Thoracic aorta (tissue), 2 donors: ENCODE measurements around the gene HMCN1. TPM values are rescaled to one million over a fixed set of nuclear protein-coding genes. Genes with fewer than 3 reads are reported as not detected.
"Not testable (repeated sequence)": the region's sequence is repeated elsewhere in the genome, so short reads cannot be mapped to it uniquely, and the experiment has no call there.

Experiments used
- ATAC-seq: fragments of 150-250 bp; one replicate; pipeline ENCODE4 v1.8.0; 2017; ENCODE audit warnings: low read depth; ENCODE audit not compliant: insufficient number of reproducible peaks, low FRiP score
- DNase-seq: peaks from one replicate; pipeline ENCODE4 v3.0.0-alpha.2; 2020; ENCODE audit warnings: low spot score
- H3K27ac ChIP-seq, 2 donors: fragments of 200-600 bp; sonication (generic); 1 replicate in 1 of 2; 2 replicates in 1 of 2; pipeline ENCODE4 v1.5.1; 2016; ENCODE audit warnings: mild to moderate bottlenecking in 2 of 2, moderate library complexity in 2 of 2
- H3K27me3 ChIP-seq: fragments of 200-600 bp; sonication (generic); replicated peaks from 2 replicates; pipeline ENCODE4 v1.6.0; 2016; ENCODE audit warnings: mild to moderate bottlenecking; ENCODE audit not compliant: insufficient read depth
- H3K36me3 ChIP-seq: fragments of 200-600 bp; sonication (generic); one replicate; pipeline ENCODE4 v1.5.1; 2016
- H3K4me1 ChIP-seq, 2 donors: fragments of 200-600 bp; sonication (generic); 1 replicate in 1 of 2; 2 replicates in 1 of 2; pipeline versions ENCODE4 v1.5.1 to v1.6.0; 2016; ENCODE audit warnings: low read depth in 2 of 2, mild to moderate bottlenecking in 1 of 2; ENCODE audit not compliant: control insufficient read depth in 1 of 2
- H3K4me3 ChIP-seq: fragments of 200-600 bp; sonication (generic); 2 replicates; pipeline ENCODE4 v1.5.1; 2016; ENCODE audit warnings: mild to moderate bottlenecking
- H3K9me3 ChIP-seq: fragments of 200-600 bp; sonication (generic); 2 replicates; pipeline ENCODE4 v1.5.1; 2016
- CTCF ChIP-seq: fragments of 200-600 bp; sonication (generic); IDR thresholded peaks from one replicate; pipeline ENCODE4 v1.5.1; 2019; ENCODE audit warnings: antibody characterized with exemption
- total RNA-seq, 2 donors: library from RNA; depleted of rRNA; stranded (reverse); fragments of >200 nt; gene quantifications; one replicate each; pipeline versions ENCODE4 v1.1.0 to v1.2.3, GENCODE V29; 2016

Gene HMCN1
- total RNA-seq, 2 donors from 2014 or later = 142 to 191 TPM

GRCh38 chr1:185775501-185775900, 41.3 kb downstream of the HMCN1 start:
- Histone ChIP-seq H3K9me3 (no peaks in the 10 kb centered on the region), H3K4me3 (no peak overlapping the region), H3K27ac (no peak overlapping the region), H3K36me3 (no peaks in the 10 kb centered on the region), H3K27me3 (no peaks in the 10 kb centered on the region), H3K4me1 (peaks cover 0 to 18% of the 10 kb centered on the region in 2 donors)
- DNase-seq (no peak), ATAC-seq (no peak)
- TF ChIP-seq CTCF = no peak

- H3K9me3 ChIP-seq = no peaks in the 10 kb centered on the region
These were observed 42.3 kb downstream of the HMCN1 start for GRCh38 chr1:185776522-185776921.

GRCh38 chr1:185783860-185784259, 49.7 kb downstream of the HMCN1 start:
- H3K36me3 ChIP-seq, H3K27me3 ChIP-seq, ATAC-seq, H3K9me3 ChIP-seq, DNase-seq, H3K27ac ChIP-seq, H3K4me3 ChIP-seq: not testable (repeated sequence)
- H3K4me1 ChIP-seq = peaks cover 10 to 38% of the 10 kb centered on the region in 2 donors

More at GRCh38 chr1:185776522-185776921, 42.3 kb downstream of the HMCN1 start:
- ATAC-seq (no peak), DNase-seq (no peak)
- Histone ChIP-seq H3K4me1 (peaks cover 0 to 16% of the 10 kb centered on the region in 2 donors), H3K27me3 (no peaks in the 10 kb centered on the region), H3K27ac (no peak overlapping the region), H3K4me3 (no peak overlapping the region), H3K36me3 (no peaks in the 10 kb centered on the region)
- no peak for TF ChIP-seq CTCF

- H3K4me1 ChIP-seq = peaks cover 26 to 55% of the 10 kb centered on the region in 2 donors
- H3K9me3 ChIP-seq = no peaks in the 10 kb centered on the region
- H3K4me3 ChIP-seq = no peak overlapping the region
- DNase-seq (no peak), ATAC-seq (no peak)
- no peaks in the 10 kb centered on the region for H3K36me3 ChIP-seq
- no peak for TF ChIP-seq CTCF
- peak overlapping the region; percentile 14 to 17 for H3K27ac ChIP-seq
- H3K27me3 ChIP-seq = no peaks in the 10 kb centered on the region
These were observed 51.4 kb downstream of the HMCN1 start for GRCh38 chr1:185785586-185785985.

- H3K27me3 ChIP-seq = no peaks in the 10 kb centered on the region
- peak overlapping the region; percentile 14 to 17 for H3K27ac ChIP-seq
- H3K4me3 ChIP-seq = no peak overlapping the region
- no peak for ATAC-seq
- no peaks in the 10 kb centered on the region for H3K36me3 ChIP-seq
- H3K9me3 ChIP-seq = no peaks in the 10 kb centered on the region
- H3K4me1 ChIP-seq = peaks cover 31 to 60% of the 10 kb centered on the region in 2 donors
- DNase-seq = no peak
- TF ChIP-seq CTCF = no peak
These were observed 52.3 kb downstream of the HMCN1 start for GRCh38 chr1:185786524-185786923.

- Histone ChIP-seq H3K9me3 (no peaks in the 10 kb centered on the region), H3K27me3 (no peaks in the 10 kb centered on the region), H3K27ac (peak overlapping the region; percentile 28 to 52), H3K4me3 (peak overlapping the region; percentile 24), H3K36me3 (no peaks in the 10 kb centered on the region), H3K4me1 (peaks cover 31 to 60% of the 10 kb centered on the region in 2 donors)
- DNase-seq (no peak), ATAC-seq (peak; percentile 67)
- no peak for TF ChIP-seq CTCF
These were observed 53.0 kb downstream of the HMCN1 start for GRCh38 chr1:185787238-185787637.
